GM18873 (cell line): ENCODE measurements around the gene NRG3.

Source experiments
- ATAC-seq: cut with Tn5 transposase; IDR thresholded peaks from one replicate; pipeline ENCODE4 v1.9.1; 2021; ENCODE audit warnings: mild to moderate bottlenecking, moderate library complexity, moderate number of reproducible peaks; ENCODE audit not compliant: unreplicated experiment, low FRiP score

Gene NRG3

DNA sequence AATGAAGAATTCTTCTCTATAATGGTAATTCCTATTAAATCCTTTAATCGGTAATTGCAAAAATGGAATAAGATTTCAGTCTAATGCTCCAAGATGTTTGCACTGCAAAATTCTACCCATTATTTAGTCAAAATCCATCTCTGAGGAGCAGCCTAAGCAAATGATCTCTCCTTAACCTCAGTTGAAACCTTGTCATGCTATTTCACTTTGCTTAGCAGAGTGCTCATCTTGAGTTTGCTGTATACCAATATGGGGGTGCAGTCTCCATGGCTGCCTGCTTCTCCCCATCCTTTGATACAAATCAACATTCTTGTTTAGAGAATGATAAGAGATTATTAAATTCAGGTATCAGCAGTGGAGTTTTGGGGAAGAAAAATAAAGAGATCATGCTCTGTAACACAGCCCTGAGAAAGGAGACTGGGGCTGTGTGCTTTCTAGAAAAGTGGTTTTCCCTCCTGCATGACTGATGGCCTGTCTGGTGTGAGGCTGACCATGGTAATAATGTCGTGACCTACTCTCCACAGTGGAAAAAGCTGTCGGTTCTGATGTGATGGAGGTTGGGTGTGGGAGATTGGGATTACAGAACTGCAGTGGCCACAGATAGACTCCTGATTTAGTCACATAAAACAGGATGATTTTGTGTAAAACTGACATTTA is 982.1 kb downstream of the NRG3 start:
- ATAC-seq: no peak

DNA sequence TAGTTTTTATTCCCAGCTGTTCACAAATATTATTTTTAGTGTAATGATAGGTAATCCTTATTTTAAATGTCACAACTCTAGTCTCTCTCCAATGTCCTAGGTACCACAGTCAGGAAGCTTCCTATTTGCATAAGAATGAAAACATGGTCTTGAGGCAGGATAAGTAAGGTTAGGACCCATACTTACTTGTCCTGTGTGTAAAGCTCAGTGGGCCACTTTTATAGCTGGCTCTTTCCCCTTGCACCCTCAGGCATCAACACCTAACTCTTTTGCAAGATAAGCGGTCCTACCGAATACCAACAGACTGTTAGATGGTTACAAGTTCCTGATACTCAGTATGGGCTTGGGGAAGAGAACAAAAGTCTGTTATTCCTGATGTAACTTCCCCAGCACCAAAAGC is 986.9 kb downstream of the NRG3 start:
- no peak for ATAC-seq

DNA sequence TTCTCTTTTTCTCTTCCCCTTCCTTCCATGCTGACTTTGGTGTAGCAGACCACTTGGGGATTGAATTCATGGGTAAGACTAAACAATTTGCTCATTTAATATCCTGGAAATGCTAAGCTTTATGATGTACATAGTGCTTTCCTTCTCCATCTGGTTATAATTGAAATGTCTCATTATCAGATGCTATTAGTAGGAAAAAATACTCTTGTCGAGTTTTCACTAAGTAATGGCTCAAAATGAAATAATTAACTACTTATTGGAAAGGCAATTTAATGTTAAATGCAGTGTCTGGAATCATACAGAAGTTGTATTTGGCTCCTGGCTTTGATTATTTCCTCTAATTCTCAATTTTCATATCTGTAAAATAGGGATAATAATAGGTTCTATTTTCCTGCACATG is 990.4 kb downstream of the NRG3 start:
- ATAC-seq: no peak

DNA sequence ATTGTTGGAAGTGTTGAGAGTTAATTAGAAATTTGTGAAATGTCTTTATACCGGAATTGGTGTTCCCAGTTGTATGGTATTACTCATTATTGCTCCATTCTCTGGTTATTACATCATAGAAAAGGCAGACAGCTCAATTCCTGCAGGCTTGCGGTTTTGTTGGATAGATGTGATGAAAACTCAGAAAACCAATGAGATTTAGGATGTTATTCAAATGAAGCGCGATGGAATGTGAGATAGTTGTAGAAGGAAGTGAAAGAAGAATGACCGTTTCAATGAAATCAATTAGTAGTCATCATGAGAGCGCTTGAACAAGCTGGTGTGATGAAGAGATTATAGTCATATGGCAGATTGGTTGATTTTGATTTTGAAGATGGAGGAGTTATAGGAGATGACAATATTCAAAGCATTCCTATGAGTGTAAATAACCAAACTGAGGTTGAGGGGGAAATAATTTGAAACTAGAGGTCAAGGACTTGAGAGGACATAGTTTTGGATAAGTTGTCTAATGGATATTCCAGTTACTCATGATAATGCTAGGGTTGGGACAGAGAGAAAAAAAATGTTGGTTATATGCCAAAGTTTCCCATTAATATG is 991.5 kb downstream of the NRG3 start:
- ATAC-seq: no peak

DNA sequence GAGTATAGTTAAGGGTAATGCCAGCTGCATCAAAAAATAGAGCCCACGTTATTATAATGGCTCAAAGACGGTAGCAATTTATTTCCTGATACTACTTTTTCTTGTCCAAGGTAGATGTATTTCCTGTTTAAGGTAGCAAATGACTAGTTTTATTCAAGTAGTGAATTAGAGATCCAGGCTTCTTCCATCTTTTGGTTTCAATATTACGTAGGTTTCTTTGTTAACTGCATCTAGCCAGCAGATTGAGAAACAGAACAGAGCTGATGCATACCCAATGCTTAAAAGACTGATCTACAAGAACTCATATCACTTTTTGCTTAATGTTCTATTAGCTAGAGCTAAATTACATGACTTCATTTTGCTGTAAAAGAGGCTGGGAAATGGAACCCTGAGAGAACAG is 992.1 kb downstream of the NRG3 start:
- no peak for ATAC-seq

DNA sequence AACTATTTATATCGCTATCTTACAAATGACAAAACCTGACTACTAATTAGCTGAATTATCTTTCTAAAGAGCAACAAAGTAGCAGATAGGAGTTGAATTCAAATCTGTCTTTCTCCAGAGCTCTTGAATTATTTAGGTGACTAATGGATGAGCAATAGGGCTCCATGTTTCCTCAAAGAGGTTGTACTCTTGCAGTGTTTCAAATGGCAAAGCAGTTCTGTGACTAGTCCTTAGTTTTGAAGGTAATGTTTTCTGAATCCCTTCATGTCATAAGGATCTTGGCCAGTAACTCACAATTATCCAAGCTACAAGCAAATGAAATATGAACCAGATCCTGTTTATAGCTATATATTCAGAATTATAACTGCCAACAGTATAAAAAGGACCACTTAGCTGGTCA is 999.7 kb downstream of the NRG3 start:
- no peak for ATAC-seq

DNA sequence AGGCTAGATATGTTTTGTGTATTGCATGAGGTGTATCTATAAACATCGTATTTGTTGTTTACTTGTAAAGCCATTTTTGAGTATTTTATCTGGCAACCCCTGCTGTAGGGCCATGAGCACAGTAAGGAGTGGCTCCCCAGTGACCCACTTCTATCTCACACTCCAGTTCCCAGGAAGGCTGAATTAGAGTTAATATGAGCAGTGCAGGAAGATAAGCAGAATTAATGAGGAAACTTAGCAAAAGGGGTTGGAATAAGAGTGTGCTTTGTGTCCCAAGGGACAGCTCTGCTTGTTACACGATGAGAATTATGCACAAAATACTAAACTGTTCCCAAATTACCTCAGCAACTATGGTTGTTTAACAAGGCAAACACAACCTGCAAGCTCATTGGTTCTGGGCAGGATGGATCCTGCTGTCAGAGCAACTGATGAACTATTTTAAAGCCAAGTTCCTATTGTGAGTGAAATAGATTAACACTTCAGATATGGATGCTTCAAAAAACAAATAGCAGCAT is 1005.8 kb downstream of the NRG3 start:
- no peak for ATAC-seq

DNA sequence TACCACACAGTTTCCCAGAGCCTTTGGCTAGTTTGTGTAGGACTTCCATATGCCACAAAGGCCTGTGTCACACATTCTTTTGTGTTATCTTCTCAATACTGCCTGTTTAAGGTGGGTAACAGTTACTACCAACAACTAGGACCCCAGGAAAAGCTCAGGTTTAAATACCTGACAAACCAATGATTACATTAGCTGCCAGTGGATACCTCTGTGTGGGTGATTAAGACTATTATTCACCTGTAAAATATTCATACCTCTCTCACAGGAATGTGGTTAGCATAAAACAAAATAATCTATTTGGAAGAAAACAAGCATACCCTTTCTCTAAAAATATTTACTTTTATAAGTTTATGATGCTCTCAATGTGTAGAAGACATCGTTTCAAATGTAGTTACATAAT is 1007.7 kb downstream of the NRG3 start:
- no peak for ATAC-seq

DNA sequence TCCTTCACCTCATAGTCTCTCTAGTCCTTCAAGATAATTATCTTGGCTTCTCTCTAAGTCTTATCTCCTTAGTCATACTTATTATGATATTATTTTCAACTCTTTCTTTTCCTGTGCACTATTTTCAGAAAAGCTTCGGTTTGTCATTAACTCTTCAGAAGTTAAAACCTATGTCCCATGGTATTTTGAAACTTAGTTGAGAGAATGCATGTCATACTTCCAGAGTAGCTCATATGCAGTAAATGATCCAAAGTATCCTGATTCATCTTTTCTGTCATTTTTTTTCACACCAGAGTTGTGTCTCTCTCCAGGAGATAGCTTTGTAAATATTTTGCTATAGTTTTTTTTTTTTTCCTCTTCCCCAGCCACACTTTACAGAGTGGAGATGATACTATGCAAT is 1008.6 kb downstream of the NRG3 start:
- ATAC-seq: no peak

DNA sequence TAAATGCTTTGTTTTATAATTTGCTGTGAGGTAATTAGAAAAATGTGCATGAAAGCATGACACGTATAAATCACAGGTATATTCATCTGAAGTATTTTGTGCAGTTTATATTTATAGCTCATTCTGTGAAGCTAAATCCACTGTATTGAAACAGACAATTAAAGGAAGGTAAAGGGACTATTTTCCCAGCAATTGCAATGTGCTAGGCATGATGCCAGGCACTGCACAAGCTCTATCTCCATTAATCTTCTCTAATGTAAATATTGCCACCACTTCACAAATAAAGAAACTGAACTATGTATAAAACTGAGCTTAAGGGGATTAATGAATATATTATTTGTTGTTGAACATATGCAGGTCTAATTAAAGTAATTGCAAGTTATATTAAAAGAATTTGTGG is 1012.5 kb downstream of the NRG3 start:
- ATAC-seq: no peak

DNA sequence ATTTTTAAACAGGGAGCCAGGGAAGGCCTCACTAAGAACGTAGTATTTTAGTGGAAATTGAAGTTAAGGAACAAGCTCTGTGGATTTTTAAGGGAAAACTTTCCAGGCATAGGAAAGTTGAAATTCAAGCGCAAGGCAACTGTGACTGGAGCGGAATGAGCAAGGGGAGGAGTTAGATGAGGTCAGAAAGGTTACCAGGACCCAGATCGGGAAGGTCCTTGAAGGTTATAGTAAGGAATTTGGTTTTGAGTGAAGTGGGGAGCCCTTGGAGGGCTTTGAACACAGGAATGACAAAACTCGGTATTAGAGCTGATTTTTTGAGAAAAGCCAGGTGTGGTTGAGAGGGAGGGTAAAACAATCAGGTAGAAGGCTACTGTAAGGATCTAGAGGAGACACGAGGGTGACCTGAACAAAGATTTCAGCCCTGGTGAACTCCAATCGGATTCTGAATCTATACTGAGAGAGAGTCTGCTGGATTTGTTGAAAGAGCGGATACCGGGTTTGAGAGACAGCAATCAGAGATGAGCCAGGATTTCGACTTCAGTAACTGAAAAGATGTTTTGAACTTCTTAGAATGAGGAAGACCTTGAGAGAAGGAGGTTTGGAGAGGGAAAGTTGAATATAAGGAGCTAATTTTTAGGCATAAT is 1013.9 kb downstream of the NRG3 start:
- ATAC-seq: no peak

DNA sequence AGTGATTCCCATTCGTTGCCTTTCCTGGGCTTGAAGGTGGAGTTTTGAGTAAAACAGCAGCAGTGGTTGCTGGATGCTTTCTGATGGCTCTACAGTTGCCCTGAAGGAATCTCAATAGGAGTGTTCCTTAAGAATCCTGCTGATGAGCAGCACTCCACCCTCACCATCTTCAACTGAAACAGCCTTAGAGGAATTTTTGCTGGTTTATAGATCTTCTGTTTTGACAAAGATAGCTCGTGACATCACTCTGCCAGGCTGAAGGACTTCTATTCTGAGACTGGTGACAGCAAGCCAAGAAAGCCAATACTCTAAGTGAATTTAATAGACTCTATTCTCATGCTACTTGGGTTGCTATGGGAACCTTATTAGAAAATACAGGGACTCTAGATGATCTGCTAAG is 1014.7 kb downstream of the NRG3 start:
- ATAC-seq: no peak

DNA sequence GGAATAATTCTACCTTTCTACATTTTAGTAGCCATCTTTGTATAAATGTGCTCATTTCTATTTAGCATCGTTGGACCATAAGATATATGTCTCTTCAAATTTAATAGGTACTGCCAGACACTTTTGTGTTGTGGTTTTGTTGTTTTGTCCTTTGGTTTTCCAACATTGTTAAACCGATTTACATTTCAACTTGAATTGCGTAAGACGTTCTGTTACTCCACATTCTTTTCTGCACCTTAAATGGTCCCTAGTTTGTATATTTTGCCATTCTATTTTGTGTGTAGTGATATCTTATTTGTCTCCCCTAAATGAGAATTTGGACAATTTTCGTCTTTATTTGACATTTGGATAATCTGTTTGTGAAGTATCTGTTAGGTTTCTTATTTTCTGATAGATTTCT is 1015.6 kb downstream of the NRG3 start:
- ATAC-seq: no peak

DNA sequence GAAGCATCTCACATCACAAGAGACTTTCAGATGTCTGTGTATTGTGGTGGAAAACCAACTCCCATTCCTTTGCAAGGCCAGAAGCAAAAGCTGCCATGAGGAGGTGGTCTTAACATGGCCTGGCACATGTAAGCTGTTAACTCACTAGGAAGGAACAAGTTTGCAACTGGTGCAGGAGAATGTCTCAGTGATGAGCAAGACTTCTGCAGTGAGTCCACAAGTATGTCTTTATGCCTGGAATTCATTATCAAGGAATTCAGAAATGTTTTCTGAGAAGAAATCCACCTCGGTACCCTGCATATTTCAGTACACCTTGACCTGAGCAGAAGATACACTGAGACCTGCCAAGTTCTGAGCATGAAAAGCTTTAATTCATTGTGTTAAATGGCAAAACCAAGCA is 1033.1 kb downstream of the NRG3 start:
- no peak for ATAC-seq

DNA sequence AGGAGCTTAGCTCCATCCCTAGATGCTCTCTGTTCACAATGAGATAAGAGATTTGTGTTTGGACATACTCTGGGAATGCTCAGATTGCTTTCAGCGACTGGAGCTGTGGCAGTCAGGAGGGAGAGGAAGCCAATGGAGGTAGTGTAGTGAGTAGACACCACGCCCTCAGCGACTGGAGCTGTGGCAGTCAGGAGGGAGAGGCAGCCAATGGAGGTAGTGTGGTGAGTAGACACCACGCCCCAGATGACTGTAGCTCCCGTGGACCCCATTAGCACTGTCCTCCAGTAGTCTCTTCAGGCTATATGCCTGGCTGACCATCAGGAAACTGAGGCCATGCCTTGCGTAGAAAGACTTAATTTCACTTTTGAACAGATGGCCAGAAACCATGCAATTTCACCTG is 1033.8 kb downstream of the NRG3 start:
- ATAC-seq: no peak

DNA sequence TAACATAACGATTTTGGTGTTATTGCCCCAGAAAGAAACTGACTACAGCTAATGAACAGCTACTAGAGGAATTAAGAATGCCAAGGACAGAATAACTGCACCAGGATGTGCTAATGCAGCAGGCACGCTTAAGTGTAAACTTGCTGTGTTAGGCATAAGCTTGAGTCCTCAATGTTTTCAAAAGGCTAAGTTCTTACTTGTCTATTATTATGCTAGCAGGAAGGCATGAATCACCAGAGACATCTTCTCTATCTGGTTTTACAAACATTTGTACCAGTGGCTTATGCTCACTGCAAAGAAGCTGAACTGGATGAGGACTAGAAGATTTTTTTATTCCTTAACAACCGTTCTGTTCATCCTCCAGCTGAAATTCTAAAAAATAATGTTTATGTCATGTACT is 1035.3 kb downstream of the NRG3 start:
- ATAC-seq: no peak

DNA sequence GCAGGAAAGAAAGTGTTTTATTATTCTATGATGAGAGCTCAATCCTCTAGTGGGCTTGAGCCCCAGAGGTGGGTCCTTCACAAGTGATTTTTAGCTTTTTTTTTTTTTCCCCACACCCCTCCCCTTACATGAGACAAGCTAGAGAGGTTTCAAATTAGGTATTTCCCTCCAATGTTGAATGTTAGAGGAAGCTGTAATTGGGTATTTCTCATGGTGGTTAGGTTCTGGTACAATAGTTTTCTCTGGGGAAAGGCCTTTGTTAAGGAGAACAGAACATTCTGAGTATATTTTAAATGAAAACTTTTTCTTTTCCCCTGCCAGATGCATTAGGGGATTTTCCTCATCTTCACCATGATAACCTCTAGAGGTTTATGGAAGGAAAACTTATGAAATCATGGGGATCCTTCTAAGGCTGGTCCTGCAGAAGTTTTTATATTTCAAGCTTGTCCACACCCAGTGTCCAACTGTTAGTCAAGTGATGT is 1039.7 kb downstream of the NRG3 start:
- ATAC-seq: no peak

DNA sequence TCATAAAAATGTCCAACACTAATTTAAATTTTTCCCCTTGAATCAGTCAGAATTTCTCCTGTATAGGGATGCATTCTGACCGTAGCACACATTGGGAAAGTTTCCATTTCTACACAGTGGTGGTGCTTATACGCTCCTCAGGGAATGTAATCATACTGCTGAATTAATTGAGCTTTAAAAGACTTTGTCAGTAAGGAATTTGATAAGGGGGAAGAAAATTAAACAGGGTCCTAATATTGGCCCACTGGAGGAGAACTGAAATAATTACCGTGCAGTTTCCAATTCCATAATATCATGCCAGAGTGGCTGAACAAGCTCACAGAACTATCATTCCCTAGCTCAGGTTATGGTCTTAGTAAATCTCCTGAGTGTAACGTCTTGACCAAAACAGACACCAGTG is 1041.9 kb downstream of the NRG3 start:
- ATAC-seq: no peak

DNA sequence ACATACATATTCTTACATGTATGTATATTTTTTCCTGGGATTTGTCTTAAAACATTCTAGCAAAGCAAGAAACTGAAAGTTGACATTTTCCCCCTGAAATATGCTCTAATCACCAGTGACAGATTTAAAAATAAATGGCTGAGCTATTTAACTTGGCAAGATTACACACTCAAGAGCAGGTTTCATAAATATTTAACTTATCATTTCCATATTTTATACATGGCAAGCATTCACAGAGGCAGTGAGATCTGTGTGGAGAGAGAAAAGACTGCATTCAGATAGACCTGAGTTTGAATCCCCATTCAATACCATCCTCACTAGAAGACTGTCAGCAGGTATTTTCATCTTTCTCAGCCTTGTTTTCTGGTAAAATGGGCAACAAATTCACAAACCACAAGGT is 1043.0 kb downstream of the NRG3 start:
- ATAC-seq: no peak

DNA sequence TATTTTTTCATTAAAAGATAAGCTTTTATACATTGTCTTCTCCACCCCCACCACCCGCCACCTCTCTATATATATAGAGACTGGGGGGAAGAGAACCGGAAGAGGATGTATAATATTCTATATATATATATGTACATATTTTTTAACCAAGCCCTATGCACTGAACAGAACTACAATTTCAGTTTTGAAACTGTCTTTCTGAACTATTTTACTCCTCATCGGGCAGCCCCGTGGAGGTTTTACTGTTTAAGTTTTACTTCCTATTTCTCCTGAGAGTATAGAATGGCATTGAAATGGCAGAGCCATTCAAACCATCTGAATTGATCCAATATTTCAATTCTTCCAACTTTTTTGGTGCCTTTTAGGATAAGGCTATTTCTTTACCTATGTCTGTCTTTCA is 1047.1 kb downstream of the NRG3 start:
- no peak for ATAC-seq

DNA sequence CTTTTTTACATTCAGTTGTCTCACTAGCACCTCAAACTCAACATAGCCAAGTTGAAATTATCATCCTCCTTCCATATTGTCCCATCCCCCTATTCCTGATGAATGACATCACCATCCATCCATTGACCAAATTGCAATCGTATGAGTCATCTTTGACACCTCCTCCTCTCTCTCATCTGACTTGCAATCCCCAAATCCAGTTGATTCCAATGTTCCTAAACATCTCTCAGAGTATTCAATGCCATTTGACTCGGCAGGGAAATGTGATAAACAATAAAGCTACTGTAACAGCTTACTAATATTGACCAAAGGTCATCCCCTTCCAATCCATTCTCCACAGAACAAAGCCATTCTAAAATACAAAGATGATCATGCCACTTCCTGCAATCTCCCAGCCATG is 1047.8 kb downstream of the NRG3 start:
- no peak for ATAC-seq

DNA sequence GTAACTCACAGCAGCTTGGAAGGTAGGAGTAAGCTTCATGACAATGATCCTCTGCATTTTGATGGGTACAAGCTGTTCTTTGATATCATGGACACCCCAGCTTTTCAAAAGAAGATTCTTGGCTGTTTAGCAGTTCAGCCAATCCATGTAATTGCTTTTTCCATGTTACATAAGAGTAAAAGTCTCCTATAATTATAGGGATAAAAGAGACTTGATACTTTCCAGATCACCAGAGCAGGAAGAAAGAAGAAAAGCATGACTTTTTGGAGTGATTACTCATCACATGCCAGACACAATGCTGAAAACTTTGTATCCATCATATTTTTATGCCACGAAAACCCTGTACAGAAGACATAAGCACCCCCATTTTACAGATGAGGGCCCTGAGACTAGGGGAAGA is 1049.7 kb downstream of the NRG3 start:
- no peak for ATAC-seq
